Midbrain (tissue), 1 donor: ENCODE data around the gene NOSIP.

Experiments
- DNase-seq: peaks from one replicate; lab custom pipeline; 2025; lab: John Stamatoyannopoulos, UW

Gene NOSIP

DNA sequence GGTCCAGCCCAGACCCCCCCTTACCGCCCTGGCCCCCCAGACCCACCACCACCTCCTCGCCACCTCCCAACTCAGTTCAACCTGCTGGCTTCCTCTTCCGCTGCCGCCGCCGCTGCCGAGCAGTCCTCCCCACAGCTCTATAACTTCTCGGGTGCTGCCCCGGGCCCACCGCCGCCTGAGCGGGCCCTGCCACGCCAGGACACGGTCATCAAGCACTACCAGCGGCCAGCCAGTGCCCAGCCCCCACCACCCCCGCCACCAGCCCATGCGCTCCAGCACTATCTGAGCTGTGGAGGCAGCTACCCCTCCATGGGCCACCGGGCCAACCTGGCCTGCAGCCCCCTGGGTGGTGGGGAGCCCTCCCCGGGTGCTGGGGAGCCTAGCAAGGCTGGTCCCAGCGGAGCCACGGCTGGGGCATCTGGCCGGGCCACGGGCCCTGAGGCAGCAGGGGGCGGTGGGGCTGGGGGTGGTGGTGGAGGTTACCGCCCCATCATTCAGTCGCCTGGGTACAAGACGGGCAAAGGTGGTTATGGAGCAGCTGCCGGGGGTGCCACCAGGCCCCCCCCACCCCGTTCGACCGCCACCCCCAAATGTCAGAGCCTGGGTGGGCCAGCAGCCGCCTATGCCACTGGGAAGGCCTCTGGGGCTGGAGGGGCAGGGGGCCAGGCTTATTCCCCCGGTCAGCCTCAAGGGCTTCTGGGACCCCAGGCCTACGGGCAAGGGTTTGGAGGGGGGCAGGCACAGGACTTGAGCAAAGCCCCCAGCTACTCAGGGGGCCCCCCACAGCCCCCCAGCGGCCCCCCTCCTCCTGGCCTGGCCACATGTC, 14.8 kb upstream of the NOSIP start:
- DNase-seq = no peak

DNA sequence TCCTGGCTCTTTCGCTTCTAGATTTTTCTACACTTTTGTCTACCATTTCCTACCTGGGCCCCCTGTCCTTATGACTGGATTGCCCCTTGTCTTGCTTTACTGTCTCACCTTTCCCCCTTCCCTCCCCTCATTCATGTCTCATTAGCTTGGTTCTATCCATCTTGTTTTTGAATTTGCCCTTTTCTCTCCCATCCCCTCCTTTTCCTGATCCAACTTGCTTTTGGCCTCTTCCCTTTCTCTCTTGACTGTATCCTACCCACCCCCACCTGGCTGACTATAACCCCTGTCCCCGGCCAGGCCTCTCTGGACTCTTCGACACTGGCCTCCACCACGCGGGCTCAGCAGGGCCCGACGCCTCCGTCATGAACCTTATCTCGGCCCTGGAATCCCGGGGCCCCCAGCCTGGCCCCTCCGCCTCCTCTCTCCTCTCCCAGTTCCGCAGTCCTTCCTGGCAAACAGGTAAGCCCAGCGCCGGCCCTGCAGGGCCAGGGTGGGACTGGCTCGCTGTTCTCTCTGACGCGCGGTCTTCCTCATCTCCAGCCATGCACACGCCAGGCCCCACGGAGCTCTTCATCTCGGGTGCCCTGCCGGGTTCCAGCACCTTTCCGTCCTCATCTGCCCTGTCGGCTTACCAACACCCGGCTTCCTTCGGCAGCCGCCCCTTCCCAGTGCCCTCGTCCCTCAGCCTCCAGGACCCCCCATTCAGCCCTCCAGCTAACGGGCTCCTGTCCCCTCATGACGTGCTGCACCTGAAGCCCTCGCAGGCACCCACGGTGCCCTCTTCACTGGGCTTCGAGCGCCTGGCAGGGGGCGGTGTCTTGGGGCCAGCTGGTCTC, 14.0 kb upstream of the NOSIP start:
- DNase-seq = no peak

DNA sequence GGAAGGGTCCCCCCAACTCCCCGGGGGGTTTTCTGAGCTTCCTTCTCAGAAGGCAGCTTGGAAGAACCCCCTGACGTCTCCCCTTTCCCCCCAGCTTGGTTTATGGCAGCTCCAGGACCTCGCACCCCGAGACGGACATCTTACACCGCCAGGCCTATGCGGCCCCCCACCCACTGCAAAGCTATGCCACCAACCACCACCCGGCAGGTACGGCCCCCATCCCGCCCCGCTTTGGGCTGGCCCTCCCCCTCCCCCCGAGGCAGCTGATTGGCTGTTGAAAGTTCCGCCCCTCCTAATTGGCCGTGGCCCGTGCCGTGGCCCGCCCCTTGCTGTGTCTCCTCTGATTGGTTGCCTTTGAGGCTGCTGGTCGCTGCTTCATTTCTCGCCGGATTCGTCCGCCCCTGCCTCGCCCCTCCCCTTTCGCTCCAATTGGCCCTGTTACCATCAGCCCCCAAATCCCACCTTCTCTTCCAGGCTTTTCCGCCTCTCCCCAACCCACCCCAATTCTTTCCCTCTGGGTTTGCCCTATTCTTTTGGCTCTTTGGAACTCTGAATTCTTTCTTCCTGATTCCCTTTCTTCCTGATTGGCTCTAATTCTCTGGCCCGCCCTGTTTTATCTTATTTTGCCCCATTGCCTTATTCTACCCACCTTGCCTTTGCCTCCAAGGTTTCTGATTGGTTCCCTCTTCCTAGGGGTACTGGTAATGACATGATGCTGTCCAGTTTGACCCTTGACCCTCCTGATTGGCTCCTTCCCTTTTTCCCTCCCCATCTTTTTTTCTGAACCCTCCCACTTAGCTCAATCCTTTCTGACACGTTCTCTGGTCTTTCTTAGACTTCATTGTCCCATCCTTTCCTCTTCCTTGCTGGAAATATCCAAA, 13.1 kb upstream of the NOSIP start:
- peak; percentile 94 for DNase-seq

GRCh38 chr19:49592486-49593232, 12.3 kb upstream of the NOSIP start:
- no peak for DNase-seq

DNA sequence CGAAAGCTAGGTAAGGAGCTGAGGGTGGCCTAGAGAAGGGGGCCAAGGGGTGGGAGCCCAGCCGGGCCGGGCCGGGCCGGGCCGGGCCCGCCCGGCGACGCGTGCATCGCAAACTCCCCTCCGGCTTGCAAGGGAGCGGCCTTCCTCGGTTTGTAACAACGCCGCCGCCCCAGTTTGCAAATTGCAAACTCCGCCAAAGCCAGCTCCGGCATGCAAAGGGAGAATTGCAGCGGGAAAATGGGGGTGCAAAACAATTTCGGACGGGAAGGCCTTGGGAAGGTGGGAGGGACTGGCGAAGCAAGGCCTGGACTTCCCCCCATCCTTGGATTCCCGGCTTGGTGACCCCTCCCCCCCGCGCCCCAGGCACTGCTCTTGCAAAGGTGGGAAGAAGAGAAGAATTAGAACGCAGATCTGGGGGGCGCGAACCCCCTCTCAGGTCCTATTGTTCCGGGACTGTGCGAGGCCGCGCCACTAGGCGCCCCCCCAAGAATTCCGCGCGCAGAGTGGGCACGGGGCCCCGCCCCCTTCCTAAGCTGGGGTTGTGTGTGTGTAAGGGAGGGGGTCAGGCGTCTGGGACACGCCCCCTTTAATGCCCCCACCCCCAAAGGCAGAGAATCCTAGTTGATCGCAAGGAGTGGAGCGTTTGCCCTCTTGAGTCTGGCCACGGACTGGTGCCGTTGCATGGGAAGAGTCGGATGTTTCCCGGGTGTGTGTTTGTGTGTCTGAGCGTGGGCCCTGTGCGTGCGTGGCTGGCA, 11.6 kb upstream of the NOSIP start:
- peak; percentile 71 for DNase-seq

- peak; percentile 75 for DNase-seq
These were observed 10.8 kb upstream of the NOSIP start, which contains the start of gene PRR12 for GRCh38 chr19:49590971-49591730. Gene PRR12, plus strand, starts transcription at chr19:49591182. Its CDS starts 473 bp downstream, at chr19:49591655.

GRCh38 chr19:49590071-49590970, 10.0 kb upstream of the NOSIP start:
- DNase-seq = peak; percentile 77

- no peak for DNase-seq
These were observed 9.1 kb upstream of the NOSIP start for GRCh38 chr19:49589502-49589905.

- DNase-seq = no peak
These were observed 8.2 kb upstream of the NOSIP start for GRCh38 chr19:49588365-49589122.

- no peak for DNase-seq
These were observed 6.9 kb upstream of the NOSIP start for GRCh38 chr19:49587227-49587626.

- DNase-seq = no peak
These were observed 4.7 kb upstream of the NOSIP start for GRCh38 chr19:49585023-49585422.

DNA sequence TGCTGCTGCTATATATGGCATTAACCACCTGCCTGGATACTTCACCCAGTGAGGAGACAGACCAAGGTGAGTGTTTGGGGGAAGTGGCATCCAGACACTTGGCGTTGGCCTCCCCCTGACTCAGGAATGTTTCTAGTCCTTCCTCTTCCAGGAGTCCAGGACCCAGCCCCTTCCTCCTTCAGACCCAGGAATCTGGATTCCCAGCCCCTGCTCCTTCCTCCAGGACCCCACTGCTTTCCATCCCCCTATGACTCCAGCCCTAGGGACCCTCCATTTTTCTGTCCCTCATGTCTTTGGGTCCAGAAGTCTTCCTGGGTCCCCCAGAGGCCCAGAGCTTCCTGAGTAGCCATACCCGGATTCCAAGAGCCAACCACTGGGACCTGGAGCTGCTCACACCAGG, 2.9 kb upstream of the NOSIP start:
- DNase-seq = no peak

- DNase-seq = no peak
These were observed 702 bp upstream of the NOSIP start, which contains the start of gene PRRG2 for GRCh38 chr19:49581007-49581508. Gene PRRG2, plus strand, starts transcription at chr19:49581316. Its CDS starts 1,904 bp downstream, at chr19:49583220.

DNA sequence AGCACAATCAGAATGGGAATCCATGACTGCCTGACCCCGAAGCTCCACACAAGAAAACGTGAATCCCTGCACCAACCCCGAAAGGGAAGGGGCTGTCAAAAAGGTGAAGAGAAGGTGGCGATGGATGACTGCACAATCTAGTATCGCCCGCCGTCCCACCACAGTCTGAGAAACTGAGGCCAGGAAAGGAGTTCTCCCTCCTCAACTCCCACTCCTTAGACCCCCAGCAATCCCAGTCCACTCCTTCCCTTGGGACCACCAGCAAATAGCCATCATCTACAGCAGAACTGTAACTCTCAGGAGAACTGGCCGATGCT, 451 bp downstream of the NOSIP start:
- no peak for DNase-seq

- no peak for DNase-seq
These were observed 1.2 kb downstream of the NOSIP start for GRCh38 chr19:49579193-49579592.

DNA sequence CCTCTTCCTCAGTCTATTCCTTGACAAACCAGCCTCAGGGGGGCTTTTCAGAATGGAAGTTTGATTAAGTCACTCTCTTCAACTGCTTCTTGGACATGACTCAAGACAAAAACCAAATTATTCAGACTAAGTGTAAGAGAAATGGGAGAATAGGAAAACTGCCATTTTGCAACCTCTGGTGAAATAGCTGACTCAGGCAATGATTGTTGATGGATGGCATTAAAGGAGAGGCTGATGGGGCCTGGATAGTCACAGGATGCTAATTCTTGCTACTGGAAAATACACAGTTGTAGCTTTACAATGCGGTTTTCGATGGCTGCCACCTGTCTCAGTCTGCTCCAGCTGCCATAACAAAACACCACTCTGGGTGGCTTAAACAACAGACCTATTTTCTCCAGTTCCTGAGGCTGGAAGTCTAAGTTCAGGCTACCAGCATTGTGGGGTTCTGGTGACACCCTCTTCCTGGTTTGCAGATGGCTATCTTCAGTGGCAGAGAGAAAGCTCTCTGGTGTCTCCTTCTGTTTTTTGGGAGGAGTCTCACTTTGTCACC, 6.1 kb downstream of the NOSIP start:
- DNase-seq = no peak

GRCh38 chr19:49573425-49573824, 6.9 kb downstream of the NOSIP start:
- no peak for DNase-seq

GRCh38 chr19:49573009-49573408, 7.3 kb downstream of the NOSIP start:
- no peak for DNase-seq
